Measurements from ENCODE around the gene ALOX15. TPM values are rescaled to one million over a fixed set of nuclear protein-coding genes. Genes with fewer than 3 reads are reported as not detected.

The ALOX15 gene
- total and polyA plus RNA-seq, 10 of the 15 experiments (the other 5 are each of a cell fraction or from before 2014, with no cell fraction given), result 0.05 to 1.0 (median 0.24) TPM

- 53% methylated on average over 2 of the region's 2 CpGs for WGBS (ENCODE audit: insufficient coverage, insufficient replicate concordance, low lambda C conversion rate, missing lambda C conversion rate)
- Histone ChIP-seq H3K27me3 (replicated peaks in 1 of 2; ENCODE audit: control insufficient read depth in 2 of 2, insufficient read depth in 2 of 2, low read length in 1 of 2) (no peaks in the 10 kb centered on the region), H3K4me3 (no peak overlapping the region), H4K20me1 (ENCODE audit: control insufficient read depth, insufficient read depth) (no peaks in the 10 kb centered on the region), H3K36me3 (ENCODE audit: control insufficient read depth in 2 of 2, insufficient read depth in 2 of 2, low read length in 1 of 2) (no peaks in the 10 kb centered on the region), H3K27ac (ENCODE audit: control insufficient read depth, insufficient read depth) (no peak overlapping the region), H3K4me2 (ENCODE audit: control insufficient read depth, insufficient read depth) (no peak overlapping the region), H3K9me3 (replicated peaks; ENCODE audit: control insufficient read depth, insufficient read depth, low read length) (no peaks in the 10 kb centered on the region), H3K79me2 (ENCODE audit: control insufficient read depth, insufficient read depth, low read length) (no peaks in the 10 kb centered on the region), H3K4me1 (ENCODE audit: control insufficient read depth, insufficient read depth, low read length) (no peaks in the 10 kb centered on the region), H3K9ac (ENCODE audit: control insufficient read depth, insufficient read depth, low read length) (no peak overlapping the region), H2AFZ (ENCODE audit: control insufficient read depth, low read depth, low read length) (no peak overlapping the region)
- DNase-seq (ENCODE audit: low read depth, low spot score) (no peak), ATAC-seq (no peak), FAIRE-seq (no peak)
- ChIA-PET SMC1A (ENCODE audit: uncharacterized antibody, unreplicated experiment) (no interaction called here), RAD21 (ENCODE audit: unreplicated experiment) (interaction anchor here (0.6 kb wide), 1 partner anchor 226 kb away, joined by 3 read pairs; no protein-coding TSS in a partner anchor), POLR2A (no interaction called here), CTCF (interaction anchor here (0.6 to 1.2 kb wide), 3 partner anchors 33 to 90 kb away, joined by 3 to 5 read pairs (median 3); no protein-coding TSS in a partner anchor)
- intact Hi-C loops (cut with micrococcal nuclease; ENCODE audit: unreplicated experiment), result no loop called here
- BruUV-seq (replicated peaks), result no TSS peak
- in situ Hi-C loops (cut with MboI), result no loop called here
- no peak for TF ChIP-seq HDGF (IDR thresholded peaks at IDR 0.05)
- no peak for TF ChIP-seq TAF1 (IDR thresholded peaks at IDR 0.05; ENCODE audit: borderline replicate concordance, low read depth, low read length)
- no peak for TF ChIP-seq POLR2AphosphoS5 (IDR thresholded peaks at IDR 0.05; ENCODE audit: low read length)
- TF ChIP-seq, protein P1, sequence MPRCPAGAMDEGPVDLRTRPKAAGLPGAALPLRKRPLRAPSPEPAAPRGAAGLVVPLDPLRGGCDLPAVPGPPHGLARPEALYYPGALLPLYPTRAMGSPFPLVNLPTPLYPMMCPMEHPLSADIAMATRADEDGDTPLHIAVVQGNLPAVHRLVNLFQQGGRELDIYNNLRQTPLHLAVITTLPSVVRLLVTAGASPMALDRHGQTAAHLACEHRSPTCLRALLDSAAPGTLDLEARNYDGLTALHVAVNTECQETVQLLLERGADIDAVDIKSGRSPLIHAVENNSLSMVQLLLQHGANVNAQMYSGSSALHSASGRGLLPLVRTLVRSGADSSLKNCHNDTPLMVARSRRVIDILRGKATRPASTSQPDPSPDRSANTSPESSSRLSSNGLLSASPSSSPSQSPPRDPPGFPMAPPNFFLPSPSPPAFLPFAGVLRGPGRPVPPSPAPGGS (IDR thresholded peaks at IDR 0.05; ENCODE audit: borderline replicate concordance, insufficient read depth, low read depth, low read length, poor library complexity, severe bottlenecking), result no peak
- TF ChIP-seq MEF2A (IDR thresholded peaks at IDR 0.05; ENCODE audit: insufficient read depth, low read depth, low read length), result no peak
- no peak for TF ChIP-seq RFX5 (IDR thresholded peaks at IDR 0.05; ENCODE audit: low read depth, low read length)
- TF ChIP-seq, protein P2, sequence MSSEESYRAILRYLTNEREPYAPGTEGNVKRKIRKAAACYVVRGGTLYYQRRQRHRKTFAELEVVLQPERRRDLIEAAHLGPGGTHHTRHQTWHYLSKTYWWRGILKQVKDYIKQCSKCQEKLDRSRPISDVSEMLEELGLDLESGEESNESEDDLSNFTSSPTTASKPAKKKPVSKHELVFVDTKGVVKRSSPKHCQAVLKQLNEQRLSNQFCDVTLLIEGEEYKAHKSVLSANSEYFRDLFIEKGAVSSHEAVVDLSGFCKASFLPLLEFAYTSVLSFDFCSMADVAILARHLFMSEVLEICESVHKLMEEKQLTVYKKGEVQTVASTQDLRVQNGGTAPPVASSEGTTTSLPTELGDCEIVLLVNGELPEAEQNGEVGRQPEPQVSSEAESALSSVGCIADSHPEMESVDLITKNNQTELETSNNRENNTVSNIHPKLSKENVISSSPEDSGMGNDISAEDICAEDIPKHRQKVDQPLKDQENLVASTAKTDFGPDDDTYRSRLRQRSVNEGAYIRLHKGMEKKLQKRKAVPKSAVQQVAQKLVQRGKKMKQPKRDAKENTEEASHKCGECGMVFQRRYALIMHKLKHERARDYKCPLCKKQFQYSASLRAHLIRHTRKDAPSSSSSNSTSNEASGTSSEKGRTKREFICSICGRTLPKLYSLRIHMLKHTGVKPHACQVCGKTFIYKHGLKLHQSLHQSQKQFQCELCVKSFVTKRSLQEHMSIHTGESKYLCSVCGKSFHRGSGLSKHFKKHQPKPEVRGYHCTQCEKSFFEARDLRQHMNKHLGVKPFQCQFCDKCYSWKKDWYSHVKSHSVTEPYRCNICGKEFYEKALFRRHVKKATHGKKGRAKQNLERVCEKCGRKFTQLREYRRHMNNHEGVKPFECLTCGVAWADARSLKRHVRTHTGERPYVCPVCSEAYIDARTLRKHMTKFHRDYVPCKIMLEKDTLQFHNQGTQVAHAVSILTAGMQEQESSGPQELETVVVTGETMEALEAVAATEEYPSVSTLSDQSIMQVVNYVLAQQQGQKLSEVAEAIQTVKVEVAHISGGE (CRISPR knock-in tag; IDR thresholded peaks at IDR 0.05), result no peak
- TF ChIP-seq ATF7 (IDR thresholded peaks at IDR 0.05; ENCODE audit: low read depth), result no peak
- TF ChIP-seq ZNF622 (IDR thresholded peaks at IDR 0.05), result no peak
- TF ChIP-seq, protein P3, sequence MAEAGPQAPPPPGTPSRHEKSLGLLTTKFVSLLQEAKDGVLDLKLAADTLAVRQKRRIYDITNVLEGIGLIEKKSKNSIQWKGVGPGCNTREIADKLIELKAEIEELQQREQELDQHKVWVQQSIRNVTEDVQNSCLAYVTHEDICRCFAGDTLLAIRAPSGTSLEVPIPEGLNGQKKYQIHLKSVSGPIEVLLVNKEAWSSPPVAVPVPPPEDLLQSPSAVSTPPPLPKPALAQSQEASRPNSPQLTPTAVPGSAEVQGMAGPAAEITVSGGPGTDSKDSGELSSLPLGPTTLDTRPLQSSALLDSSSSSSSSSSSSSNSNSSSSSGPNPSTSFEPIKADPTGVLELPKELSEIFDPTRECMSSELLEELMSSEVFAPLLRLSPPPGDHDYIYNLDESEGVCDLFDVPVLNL (IDR thresholded peaks at IDR 0.05; ENCODE audit: low read depth, low read length), result no peak
- no peak for TF ChIP-seq MEF2B (IDR thresholded peaks at IDR 0.05; ENCODE audit: partially characterized antibody, poor library complexity, severe bottlenecking)
These were observed 16.2 kb upstream of the ALOX15 start for GRCh38 chr17:4657678-4658077.
